Astrocyte of the spinal cord (primary cell): Measurements from ENCODE around the gene NSMCE4A.
A peak's percentile ranks its signal among the peaks of the same experiment; 100 is the strongest.
"Not testable (repeated sequence)": the region's sequence is repeated elsewhere in the genome, so short reads cannot be mapped to it uniquely, and the experiment has no call there.

Experiments
- DNase-seq: peaks from one replicate; pipeline ENCODE4 v3.0.0; 2011; ENCODE audit warnings: low read depth, low spot score
- H3K4me3 ChIP-seq: 2 replicates; pipeline ENCODE4 v1.5.1; 2011; ENCODE audit warnings: low read depth, mild to moderate bottlenecking, low read length, moderate library complexity
- CTCF ChIP-seq: IDR thresholded peaks from 2 replicates; pipeline ENCODE4 v1.5.1; 2012; ENCODE audit warnings: low read depth, mild to moderate bottlenecking, low read length, inconsistent platforms
- in situ Hi-C: cut with HindIII; loops from 2 replicates; pipeline ENCODE4 v1.10.0; 2017; ENCODE audit warnings: low sequenced_read_pairs

NSMCE4A gene

DNA sequence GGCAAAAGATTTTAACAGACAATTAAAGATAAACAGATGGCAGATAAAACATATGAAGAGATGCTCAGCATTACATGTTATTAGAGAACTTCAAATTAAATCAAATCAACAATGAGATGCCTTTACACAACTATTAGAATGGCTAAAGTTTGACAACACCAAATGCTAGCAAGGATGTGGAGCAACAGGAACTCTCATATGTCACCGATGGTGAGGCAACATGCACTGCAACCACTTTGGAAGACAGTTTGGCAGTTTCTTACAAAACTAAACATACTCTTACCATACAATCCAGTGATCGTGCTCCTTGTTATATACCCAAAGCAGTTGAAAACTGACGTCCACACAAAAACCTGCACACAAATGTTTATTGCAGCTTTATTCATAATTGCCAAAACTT is 33.5 kb downstream of the NSMCE4A start:
- in situ Hi-C loops, result no loop called here
- no peak for DNase-seq

DNA sequence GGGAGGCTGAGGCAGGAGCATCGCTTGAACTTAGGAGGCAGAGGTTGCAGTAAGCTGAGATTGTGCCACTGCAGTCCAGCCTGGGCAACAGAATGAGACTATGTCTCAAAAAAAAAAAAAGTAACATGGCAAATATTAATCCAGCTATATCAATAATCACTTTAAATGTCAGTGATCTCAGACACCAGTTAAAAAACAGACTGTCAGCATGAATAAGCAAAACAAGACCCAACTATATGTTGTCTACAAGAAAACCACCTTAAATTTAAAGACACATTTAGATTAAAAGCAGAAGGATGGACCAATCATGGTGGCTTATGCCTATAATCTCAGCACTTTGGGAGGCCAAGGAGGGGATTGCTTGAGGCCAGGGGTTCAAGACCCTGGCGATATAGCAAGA is 38.7 kb downstream of the NSMCE4A start:
- no peak for TF ChIP-seq CTCF
- in situ Hi-C loops, result no loop called here
- DNase-seq, result no peak
- no peak overlapping the region for H3K4me3 ChIP-seq

More for the DNA sequence above, 33.5 kb downstream of the NSMCE4A start:
- no peak overlapping the region for H3K4me3 ChIP-seq
- TF ChIP-seq CTCF, result no peak

- H3K4me3 ChIP-seq, result no peak overlapping the region
- DNase-seq, result no peak
- no peak for TF ChIP-seq CTCF
- in situ Hi-C loops, result no loop called here
Measured at GRCh38 chr10:121935702-121936101, 39.3 kb downstream of the NSMCE4A start.

- in situ Hi-C loops, H3K4me3 ChIP-seq, DNase-seq: not testable (repeated sequence)
Measured at GRCh38 chr10:121930268-121931085, 44.5 kb downstream of the NSMCE4A start.

DNA sequence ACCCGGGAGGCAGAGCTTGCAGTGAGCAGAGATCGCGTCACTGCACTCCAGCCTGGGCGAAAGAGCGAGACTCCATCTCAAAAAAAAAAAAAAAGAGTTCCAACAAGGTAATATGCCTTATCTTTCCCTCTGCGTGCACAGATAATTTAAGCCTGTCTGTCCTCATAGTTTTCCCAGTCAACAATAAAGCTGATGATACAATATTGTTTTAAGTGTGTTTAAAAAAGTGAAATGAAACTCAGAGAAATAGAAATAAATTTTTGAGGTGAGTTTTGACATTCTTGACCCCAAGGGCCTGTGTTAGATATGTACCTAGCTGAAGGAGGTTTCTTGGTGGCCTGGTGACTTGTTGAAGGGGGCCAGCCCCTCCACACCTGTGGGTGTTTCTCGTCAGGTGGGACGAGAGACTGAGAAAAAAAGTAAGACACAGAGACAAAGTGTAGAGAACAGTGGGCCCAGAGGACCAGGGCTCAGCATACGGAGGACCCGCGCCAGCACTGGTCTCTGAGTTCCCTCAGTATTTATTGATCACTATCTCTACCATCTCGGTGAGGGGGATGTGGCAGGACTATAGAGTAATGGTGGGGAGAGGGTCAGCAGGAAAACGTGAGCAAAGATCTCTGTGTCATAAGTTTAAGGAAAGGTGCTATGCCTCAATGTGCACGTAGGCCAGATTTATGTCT is 45.3 kb downstream of the NSMCE4A start:
- H3K4me3 ChIP-seq, DNase-seq, in situ Hi-C loops: not testable (repeated sequence)

DNA sequence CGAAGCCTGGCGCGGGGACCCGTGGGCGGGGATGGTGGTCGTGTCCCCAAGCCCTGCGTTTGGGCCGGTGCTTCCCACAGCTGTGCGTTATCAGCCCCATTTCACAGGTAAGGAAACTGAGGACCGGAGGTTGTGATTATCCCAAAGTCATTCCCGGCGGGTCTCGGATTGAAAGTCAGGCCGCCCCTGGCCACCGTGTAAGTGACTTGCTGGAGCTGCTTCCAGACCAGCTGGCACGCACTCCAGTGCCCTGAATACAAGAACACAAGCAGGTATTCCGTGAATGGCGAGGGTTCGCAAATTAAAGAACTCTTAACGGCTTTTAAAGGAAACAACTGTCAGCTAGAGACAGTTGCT is 46.5 kb downstream of the NSMCE4A start:
- H3K4me3 ChIP-seq, result peak overlapping the region; percentile 86
- peak; percentile 18 for DNase-seq

DNA sequence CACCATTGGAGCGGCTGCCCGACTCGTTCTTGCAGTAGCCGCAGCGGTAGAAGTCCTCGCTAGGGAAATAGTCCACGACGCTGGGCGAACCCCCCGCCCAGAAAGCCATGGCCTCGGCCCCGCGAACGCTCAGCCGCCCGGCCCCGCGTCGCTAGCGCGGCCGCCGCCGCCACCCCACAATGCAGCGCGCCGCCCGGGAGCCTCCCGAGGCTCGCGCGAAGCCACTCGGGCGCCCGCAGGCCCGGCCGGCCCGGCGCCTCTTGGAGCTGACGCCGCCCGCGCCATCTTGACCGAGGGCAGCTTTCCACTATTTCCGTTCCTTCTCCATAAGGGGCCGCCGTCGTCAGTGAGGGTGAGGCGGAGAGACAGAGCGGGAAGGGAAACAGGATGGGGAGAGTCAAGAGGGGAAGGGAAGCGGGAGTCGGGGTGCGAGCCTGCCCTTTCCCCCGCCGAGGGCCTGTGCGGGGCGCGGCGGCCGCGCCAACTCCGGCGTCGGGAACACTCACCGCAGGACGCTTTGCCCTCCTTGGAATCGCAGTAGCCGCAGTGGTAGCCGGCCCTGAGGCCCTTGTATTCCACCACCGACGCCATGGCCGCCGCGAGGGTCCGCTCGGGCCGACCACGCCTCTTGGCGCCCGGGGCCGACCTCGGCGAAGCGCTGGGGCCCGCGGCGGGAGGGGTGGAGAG is 47.0 kb downstream of the NSMCE4A start, which contains the start of gene ATE1:
Gene ATE1, minus strand, starts transcription at position 191 of the 687 bp plus-strand sequence. Its CDS starts 82 bp downstream, at position 109.
- in situ Hi-C loops, result no loop called here
- TF ChIP-seq CTCF, result no peak
- peak within 1 kb of the TSS; percentile 86 for H3K4me3 ChIP-seq
- peak; percentile 95 for DNase-seq

More for the DNA sequence above, 46.5 kb downstream of the NSMCE4A start:
- in situ Hi-C loops, result no loop called here
- no peak for TF ChIP-seq CTCF
